ENCODE results near the gene ASMTL. TPM values are rescaled to one million over a fixed set of nuclear protein-coding genes. Genes with fewer than 3 reads are reported as not detected.

The ASMTL gene
- total and polyA plus RNA-seq, 2 experiments from 2014 or later: 53.7 to 61.2 TPM

DNA sequence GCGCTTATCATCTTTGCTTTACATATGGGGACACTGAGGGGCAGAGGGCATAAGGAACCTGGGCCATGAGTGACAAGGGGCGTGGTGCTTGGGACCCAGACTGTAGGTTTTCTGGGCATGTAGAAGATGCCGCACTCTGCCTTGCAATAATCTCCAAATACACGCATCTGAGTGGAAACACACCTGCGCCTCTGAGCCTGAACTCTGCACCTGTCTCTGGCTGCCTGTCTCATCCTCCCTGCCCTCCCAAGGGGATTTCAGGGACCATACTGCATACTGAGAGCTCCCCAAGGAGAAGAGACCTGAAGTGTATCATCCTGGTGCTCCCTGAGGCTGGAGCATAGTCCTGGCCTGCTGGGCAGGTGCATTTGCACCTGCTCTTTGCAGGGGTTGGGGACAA lies 34.7 kb upstream of the ASMTL start:
- H3K4me3 ChIP-seq: no peak overlapping the region
- no peaks in the 10 kb centered on the region for H3K9me2 ChIP-seq (ENCODE audit: insufficient read depth)
- H3K4me3 Mint-ChIP-seq: no peak overlapping the region
- H3F3A ChIP-seq (replicated peaks; ENCODE audit: low read depth): peaks cover 16% of the 10 kb centered on the region; the same call in 1 of the 2 replicates
- H3K27me3 ChIP-seq (ENCODE audit: insufficient read depth): no peaks in the 10 kb centered on the region
- peaks cover 29% of the 10 kb centered on the region for H3K27me3 Mint-ChIP-seq (ENCODE audit: insufficient read depth, low read depth, poor library complexity)
- H3K4me2 ChIP-seq: no peak overlapping the region
- DNase-seq (ENCODE audit: low spot score) (no peak), ATAC-seq (no peak)
- no peaks in the 10 kb centered on the region for H3K36me3 ChIP-seq (ENCODE audit: insufficient read depth)
- H3K4me1 Mint-ChIP-seq: no peaks in the 10 kb centered on the region
- no peak for TF ChIP-seq CREB1 (CRISPR knock-in tag; IDR thresholded peaks at IDR 0.05; ENCODE audit: low read depth)
- TF ChIP-seq ZNF331 (CRISPR knock-in tag; IDR thresholded peaks at IDR 0.05; ENCODE audit: low read depth): no peak
- TF ChIP-seq ZNF462 (CRISPR knock-in tag; IDR thresholded peaks at IDR 0.05): no peak
- no peak for TF ChIP-seq NANOG (IDR thresholded peaks at IDR 0.05; ENCODE audit: borderline replicate concordance)
- TF ChIP-seq POLR2AphosphoS5 (IDR thresholded peaks at IDR 0.05; ENCODE audit: low read depth): no peak
- no peak for TF ChIP-seq EZH2phosphoT487 (IDR thresholded peaks at IDR 0.05; ENCODE audit: unreplicated experiment)
- TF ChIP-seq REST (IDR thresholded peaks at IDR 0.05; ENCODE audit: unreplicated experiment): no peak
- no peak for TF ChIP-seq CTCF (conservative IDR thresholded peaks at IDR 0.05; ENCODE audit: low read depth in 2 of 2)
- TF ChIP-seq JUNB (IDR thresholded peaks at IDR 0.05; ENCODE audit: unreplicated experiment): no peak
- TF ChIP-seq ETS1 (IDR thresholded peaks at IDR 0.05): no peak
- TF ChIP-seq ZNF114 (CRISPR knock-in tag; IDR thresholded peaks at IDR 0.05): no peak
- no peak for TF ChIP-seq STAT1 (IDR thresholded peaks at IDR 0.05; ENCODE audit: unreplicated experiment)
- TF ChIP-seq EZH2 (IDR thresholded peaks at IDR 0.05; ENCODE audit: low read depth, unreplicated experiment): no peak
- no peak overlapping the region for H2AFZ ChIP-seq
- no peaks in the 10 kb centered on the region for H3K4me1 ChIP-seq (ENCODE audit: insufficient read depth)
- H3K27ac ChIP-seq (ENCODE audit: low read depth): no peak overlapping the region
- no peak overlapping the region for H3K27ac Mint-ChIP-seq
- no peaks in the 10 kb centered on the region for H4K20me1 ChIP-seq (replicated peaks; ENCODE audit: insufficient read depth)
- peaks cover 39% of the 10 kb centered on the region for H3K36me3 Mint-ChIP-seq (ENCODE audit: low read depth)
- peaks cover 72% of the 10 kb centered on the region for H3K9me3 Mint-ChIP-seq
- no peaks in the 10 kb centered on the region for H3K79me2 ChIP-seq (replicated peaks; ENCODE audit: insufficient read depth)

Data from GM23338 (cell line).